Mesenchymal stem cell (in vitro differentiated cells and primary cell): ENCODE measurements around the gene TNFRSF25. TPM values are rescaled to one million over a fixed set of nuclear protein-coding genes. Genes with fewer than 3 reads are reported as not detected.

Source experiments
- DNase-seq: peaks from one replicate; pipeline ENCODE4 v3.0.0-alpha.2; 2013
- H2AFZ ChIP-seq: one replicate; pipeline ENCODE4 v1.6.1; 2013; ENCODE audit warnings: low read depth, mild to moderate bottlenecking, control low read depth, inconsistent platforms, low read length, moderate library complexity
- H2AK5ac ChIP-seq: 2 replicates; pipeline ENCODE4 v1.6.1; 2013; ENCODE audit warnings: low read length, moderate library complexity, mild to moderate bottlenecking, inconsistent platforms; ENCODE audit not compliant: severe bottlenecking
- H2BK120ac ChIP-seq: one replicate; pipeline ENCODE4 v1.6.1; 2013; ENCODE audit warnings: low read depth, mild to moderate bottlenecking, inconsistent platforms, low read length, moderate library complexity
- H2BK12ac ChIP-seq, 2 experiments: one replicate each; pipeline ENCODE4 v1.6.1; 2013; ENCODE audit warnings: inconsistent platforms in 2 of 2, low read length in 2 of 2, mild to moderate bottlenecking in 2 of 2, moderate library complexity in 2 of 2, control low read depth in 1 of 2
- H2BK15ac ChIP-seq: one replicate; pipeline ENCODE4 v1.6.1; 2013; ENCODE audit warnings: mild to moderate bottlenecking, low read depth, inconsistent platforms; ENCODE audit not compliant: poor library complexity, severe bottlenecking
- H2BK5ac ChIP-seq: 2 replicates; pipeline ENCODE4 v1.6.1; 2013; ENCODE audit warnings: low read depth, mild to moderate bottlenecking, low read length, control low read depth, inconsistent platforms; ENCODE audit not compliant: poor library complexity, severe bottlenecking
- H3K14ac ChIP-seq, 2 experiments: one replicate each; pipeline ENCODE4 v1.6.1; 2013; ENCODE audit warnings: inconsistent platforms in 2 of 2, low read length in 2 of 2, control low read depth in 1 of 2, mild to moderate bottlenecking in 1 of 2, moderate library complexity in 1 of 2
- H3K18ac ChIP-seq, 2 experiments: one replicate each; pipeline ENCODE4 v1.6.1; 2013; ENCODE audit warnings: inconsistent platforms in 2 of 2, low read length in 2 of 2, control low read depth in 1 of 2, low read depth in 1 of 2, mild to moderate bottlenecking in 1 of 2
- H3K23ac ChIP-seq, 2 experiments: one replicate each; pipeline ENCODE4 v1.6.1; 2013; ENCODE audit warnings: inconsistent platforms in 2 of 2, low read length in 2 of 2, mild to moderate bottlenecking in 2 of 2, moderate library complexity in 2 of 2, control low read depth in 1 of 2
- H3K27ac ChIP-seq: 2 replicates; pipeline ENCODE4 v1.5.1; 2013; ENCODE audit warnings: mild to moderate bottlenecking, moderate library complexity, low read length, control low read depth, inconsistent platforms; ENCODE audit not compliant: poor library complexity, severe bottlenecking
- H3K27me3 ChIP-seq, 2 experiments: 2 replicates each; pipeline versions ENCODE4 v1.6.1 to v1.7.0; 2013; ENCODE audit warnings: low read length in 2 of 2, mild to moderate bottlenecking in 2 of 2, moderate library complexity in 2 of 2, control low read depth in 1 of 2, inconsistent platforms in 1 of 2; ENCODE audit not compliant: control insufficient read depth in 1 of 2, insufficient read depth in 1 of 2
- H3K36me3 ChIP-seq, 2 experiments: 2 replicates each; pipeline versions ENCODE4 v1.6.1 to v1.7.0; 2013; ENCODE audit warnings: low read length in 2 of 2, control low read depth in 1 of 2, inconsistent platforms in 1 of 2, low read depth in 1 of 2, mild to moderate bottlenecking in 1 of 2; ENCODE audit not compliant: insufficient read depth in 2 of 2, control insufficient read depth in 1 of 2
- H3K4ac ChIP-seq, 2 experiments: one replicate each; pipeline ENCODE4 v1.6.1; 2013; ENCODE audit warnings: inconsistent platforms in 2 of 2, low read length in 2 of 2, mild to moderate bottlenecking in 2 of 2, moderate library complexity in 2 of 2, control low read depth in 1 of 2, low read depth in 1 of 2
- H3K4me1 ChIP-seq: 2 replicates; pipeline ENCODE4 v1.6.1; 2013; ENCODE audit warnings: low read depth, low read length, control low read depth; ENCODE audit not compliant: control insufficient read depth, insufficient read depth
- H3K4me2 ChIP-seq: 2 replicates; pipeline ENCODE4 v1.6.1; 2013; ENCODE audit warnings: low read length, mild to moderate bottlenecking, inconsistent platforms; ENCODE audit not compliant: poor library complexity, severe bottlenecking
- H3K4me3 ChIP-seq, 2 experiments: 2 replicates each; pipeline versions ENCODE4 v1.5.1 to v1.7.0; 2013; ENCODE audit warnings: low read length in 2 of 2, mild to moderate bottlenecking in 2 of 2, control low read depth in 1 of 2, low read depth in 1 of 2; ENCODE audit not compliant: insufficient read depth in 1 of 2
- H3K79me1 ChIP-seq: replicated peaks from 2 replicates; pipeline ENCODE4 v1.6.1; 2013; ENCODE audit warnings: mild to moderate bottlenecking, control low read depth, low read length, inconsistent platforms; ENCODE audit not compliant: poor library complexity, severe bottlenecking
- H3K9ac ChIP-seq: 2 replicates; pipeline ENCODE4 v1.7.0; 2013; ENCODE audit warnings: mild to moderate bottlenecking, low read length, moderate library complexity
- H3K9me3 ChIP-seq: 2 replicates; pipeline ENCODE4 v1.7.0; 2013; ENCODE audit warnings: mild to moderate bottlenecking, low read length; ENCODE audit not compliant: control insufficient read depth
- H4K8ac ChIP-seq: one replicate; pipeline ENCODE4 v1.6.1; 2013; ENCODE audit warnings: inconsistent platforms, mild to moderate bottlenecking, low read length, moderate library complexity
- H4K91ac ChIP-seq: one replicate; pipeline ENCODE4 v1.6.1; 2013; ENCODE audit warnings: mild to moderate bottlenecking, low read length, inconsistent platforms
- WGBS: methylation state at CpG from one replicate; pipeline ENCODE4 v1.1.7; 2013; ENCODE audit warnings: mixed read lengths; 5-methylcytosine and 5-hydroxymethylcytosine counted together
- polyA plus RNA-seq, 2 experiments: library from polyadenylated mRNA; stranded (reverse); fragments of 200-250 nt; gene quantifications; one replicate each; pipeline ENCODE4 v1.2.3, GENCODE V29; 2013

Gene TNFRSF25
- 2.9 TPM for polyA plus RNA-seq (2013, experiment 1 of 2)
- polyA plus RNA-seq (2013, experiment 2 of 2) = 2.4 TPM

- DNase-seq = no peak
- no peak within 1 kb of the TSS for H2BK12ac ChIP-seq
- no peak within 1 kb of the TSS for H3K4me2 ChIP-seq
- no peak within 1 kb of the TSS for H2BK15ac ChIP-seq
- H3K18ac ChIP-seq = no peak within 1 kb of the TSS
- no peak within 1 kb of the TSS for H3K23ac ChIP-seq
- H4K8ac ChIP-seq = no peak within 1 kb of the TSS
- H2BK5ac ChIP-seq = no peak within 1 kb of the TSS
- no peaks in the 10 kb centered on the region for H3K79me1 ChIP-seq
- no peak within 1 kb of the TSS for H2AFZ ChIP-seq
- no peak within 1 kb of the TSS for H3K4ac ChIP-seq
- peaks cover 2% of the 10 kb centered on the region for H3K4me1 ChIP-seq
- H3K27me3 ChIP-seq = peaks cover 0 to 19% of the 10 kb centered on the region in 2 experiments
- no peak within 1 kb of the TSS for H3K27ac ChIP-seq
- H3K14ac ChIP-seq = no peak within 1 kb of the TSS
- H4K91ac ChIP-seq = no peak within 1 kb of the TSS
- peaks cover 38 to 89% of the 10 kb centered on the region in 2 experiments for H3K36me3 ChIP-seq
- no peak within 1 kb of the TSS for H2AK5ac ChIP-seq
- no peaks in the 10 kb centered on the region for H3K9me3 ChIP-seq
- H3K4me3 ChIP-seq = no peak within 1 kb of the TSS
- H3K9ac ChIP-seq = no peak within 1 kb of the TSS
- 21% methylated on average over 43 of the region's 43 CpGs for WGBS
- no peak within 1 kb of the TSS for H2BK120ac ChIP-seq
Measured at GRCh38 chr1:6466023-6466422, at the start of gene TNFRSF25. Gene TNFRSF25, minus strand, starts transcription at chr1:6466173. Its CDS starts 66 bp downstream, at chr1:6466107.

- no peaks in the 10 kb centered on the region for H3K27me3 ChIP-seq
- H3K23ac ChIP-seq = no peak overlapping the region
- peaks cover 18% of the 10 kb centered on the region for H3K4me1 ChIP-seq
- peak overlapping the region in 1 of 2 experiments; percentile 31 for H3K4ac ChIP-seq
- DNase-seq = peak; percentile 34
- no peak overlapping the region for H3K18ac ChIP-seq
- H2BK15ac ChIP-seq = no peak overlapping the region
- 79% methylated on average over 3 of the region's 4 CpGs for WGBS
- no peak overlapping the region for H3K4me3 ChIP-seq
- no peak overlapping the region for H2AK5ac ChIP-seq
- H3K79me1 ChIP-seq = no peaks in the 10 kb centered on the region
- H2BK12ac ChIP-seq = no peak overlapping the region
- no peaks in the 10 kb centered on the region for H3K9me3 ChIP-seq
- no peak overlapping the region for H3K27ac ChIP-seq
- H4K91ac ChIP-seq = no peak overlapping the region
- no peak overlapping the region for H2BK120ac ChIP-seq
- no peak overlapping the region for H3K14ac ChIP-seq
- H3K4me2 ChIP-seq = no peak overlapping the region
- H3K36me3 ChIP-seq = peaks cover 0 to 1% of the 10 kb centered on the region in 2 experiments
- H2BK5ac ChIP-seq = no peak overlapping the region
- H4K8ac ChIP-seq = peak overlapping the region; percentile 7
- H2AFZ ChIP-seq = no peak overlapping the region
- no peak overlapping the region for H3K9ac ChIP-seq
Measured at GRCh38 chr1:6515771-6516170, 49.8 kb upstream of the TNFRSF25 start.

- no peak overlapping the region for H3K4me3 ChIP-seq
- H2BK12ac ChIP-seq = no peak overlapping the region
- no peak for DNase-seq
- H2AFZ ChIP-seq = no peak overlapping the region
- peaks cover 7% of the 10 kb centered on the region for H3K4me1 ChIP-seq
- H3K27me3 ChIP-seq = peaks cover 0 to 9% of the 10 kb centered on the region in 2 experiments
- no peaks in the 10 kb centered on the region for H3K36me3 ChIP-seq
- no peak overlapping the region for H2BK15ac ChIP-seq
- WGBS = 81% methylated on average over 9 of the region's 9 CpGs
- H4K8ac ChIP-seq = no peak overlapping the region
- H3K9me3 ChIP-seq = no peaks in the 10 kb centered on the region
- no peak overlapping the region for H3K4ac ChIP-seq
- no peaks in the 10 kb centered on the region for H3K79me1 ChIP-seq
- no peak overlapping the region for H2AK5ac ChIP-seq
- no peak overlapping the region for H2BK5ac ChIP-seq
- no peak overlapping the region for H3K9ac ChIP-seq
- no peak overlapping the region for H4K91ac ChIP-seq
- no peak overlapping the region for H3K27ac ChIP-seq
- no peak overlapping the region for H3K14ac ChIP-seq
- H3K18ac ChIP-seq = no peak overlapping the region
- H3K23ac ChIP-seq = no peak overlapping the region
- H3K4me2 ChIP-seq = no peak overlapping the region
- H2BK120ac ChIP-seq = no peak overlapping the region
Measured at GRCh38 chr1:6513320-6513801, 47.4 kb upstream of the TNFRSF25 start.

GRCh38 chr1:6512908-6513280 lies 46.9 kb upstream of the TNFRSF25 start:
- H2BK12ac ChIP-seq = no peak overlapping the region
- no peak overlapping the region for H2BK120ac ChIP-seq
- no peak overlapping the region for H3K14ac ChIP-seq
- H2AK5ac ChIP-seq = no peak overlapping the region
- H3K9ac ChIP-seq = no peak overlapping the region
- H3K9me3 ChIP-seq = no peaks in the 10 kb centered on the region
- H4K8ac ChIP-seq = peak overlapping the region; percentile 9
- H3K18ac ChIP-seq = no peak overlapping the region
- no peak overlapping the region for H3K4me2 ChIP-seq
- no peaks in the 10 kb centered on the region for H3K36me3 ChIP-seq
- DNase-seq = no peak
- H3K23ac ChIP-seq = no peak overlapping the region
- H3K4me1 ChIP-seq = peaks cover 7% of the 10 kb centered on the region
- H3K79me1 ChIP-seq = no peaks in the 10 kb centered on the region
- no peak overlapping the region for H4K91ac ChIP-seq
- H2BK5ac ChIP-seq = no peak overlapping the region
- no peak overlapping the region for H3K4ac ChIP-seq
- H2AFZ ChIP-seq = no peak overlapping the region
- H2BK15ac ChIP-seq = no peak overlapping the region
- peaks cover 0 to 13% of the 10 kb centered on the region in 2 experiments for H3K27me3 ChIP-seq
- no peak overlapping the region for H3K4me3 ChIP-seq
- WGBS = 77% methylated on average over 8 of the region's 8 CpGs
- H3K27ac ChIP-seq = no peak overlapping the region
